GM23338 (cell line): ENCODE measurements around the gene LHB.
A peak's percentile ranks its signal among the peaks of the same experiment; 100 is the strongest.

Experiments used
- POLR2AphosphoS5 ChIP-seq: IDR thresholded peaks from 2 replicates; pipeline ENCODE4 v1.6.1; 2016; ENCODE audit warnings: antibody characterized with exemption, low read depth
- TF ChIP-seq, protein P1 (sequence below), 2 experiments: fragments of 200-600 bp in 1 of 2; sonication (generic) in 1 of 2; conservative IDR thresholded peaks; 2 replicates each; pipeline versions ENCODE4 v1.5.1 to v1.6.1; 2016 to 2017; ENCODE audit warnings: antibody characterized with exemption in 2 of 2, low read depth in 2 of 2, mild to moderate bottlenecking in 2 of 2, moderate library complexity in 1 of 2
- TF ChIP-seq, protein P2 (sequence below): IDR thresholded peaks from one replicate; pipeline ENCODE4 v1.6.1; 2018; ENCODE audit warnings: antibody characterized with exemption; ENCODE audit not compliant: unreplicated experiment

DNA sequence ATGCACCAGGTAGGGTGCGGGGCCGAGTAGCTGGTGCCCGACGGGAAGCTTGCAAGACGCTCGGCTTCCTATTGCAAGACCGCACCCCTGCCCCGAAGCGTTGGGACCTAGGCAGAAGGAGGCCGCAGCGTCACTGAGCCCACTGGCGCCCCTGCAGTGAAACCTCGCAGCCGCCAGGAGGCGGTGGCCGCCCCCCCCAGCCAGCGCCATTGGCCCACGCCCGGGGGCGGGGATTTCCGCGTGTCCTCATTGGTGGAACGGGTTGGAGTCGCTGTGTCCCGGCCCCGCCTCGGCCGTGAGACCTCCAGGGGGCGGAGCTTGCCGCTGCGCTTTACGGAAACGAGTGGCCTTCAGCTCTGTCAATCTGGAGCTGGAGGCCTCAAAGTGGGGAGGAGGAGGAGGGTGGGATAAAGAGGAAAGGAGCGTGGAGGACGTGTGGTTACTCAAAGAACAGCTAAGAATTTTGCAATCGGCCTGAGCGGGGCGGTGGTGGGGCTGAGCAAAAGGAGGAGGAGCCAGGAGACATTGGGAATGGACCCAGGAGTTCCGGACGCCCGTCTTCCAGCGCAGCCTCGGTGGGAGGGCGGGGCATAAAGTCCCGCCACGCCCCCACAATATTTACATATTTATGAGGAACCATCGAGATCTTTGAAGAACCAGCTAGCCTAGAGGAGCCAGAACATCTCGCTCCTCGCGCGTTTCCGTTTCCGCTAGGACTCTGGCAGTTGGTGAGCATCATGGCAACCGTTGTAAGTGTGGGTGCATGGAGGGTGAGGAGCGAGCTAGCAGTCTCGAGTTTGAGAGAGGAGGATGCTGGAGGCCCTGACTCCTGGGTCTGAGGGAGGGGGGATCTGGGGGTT, 23.5 kb downstream of the LHB start, which contains the start of the genes GYS1 and RUVBL2:
- TF ChIP-seq, protein P1, sequence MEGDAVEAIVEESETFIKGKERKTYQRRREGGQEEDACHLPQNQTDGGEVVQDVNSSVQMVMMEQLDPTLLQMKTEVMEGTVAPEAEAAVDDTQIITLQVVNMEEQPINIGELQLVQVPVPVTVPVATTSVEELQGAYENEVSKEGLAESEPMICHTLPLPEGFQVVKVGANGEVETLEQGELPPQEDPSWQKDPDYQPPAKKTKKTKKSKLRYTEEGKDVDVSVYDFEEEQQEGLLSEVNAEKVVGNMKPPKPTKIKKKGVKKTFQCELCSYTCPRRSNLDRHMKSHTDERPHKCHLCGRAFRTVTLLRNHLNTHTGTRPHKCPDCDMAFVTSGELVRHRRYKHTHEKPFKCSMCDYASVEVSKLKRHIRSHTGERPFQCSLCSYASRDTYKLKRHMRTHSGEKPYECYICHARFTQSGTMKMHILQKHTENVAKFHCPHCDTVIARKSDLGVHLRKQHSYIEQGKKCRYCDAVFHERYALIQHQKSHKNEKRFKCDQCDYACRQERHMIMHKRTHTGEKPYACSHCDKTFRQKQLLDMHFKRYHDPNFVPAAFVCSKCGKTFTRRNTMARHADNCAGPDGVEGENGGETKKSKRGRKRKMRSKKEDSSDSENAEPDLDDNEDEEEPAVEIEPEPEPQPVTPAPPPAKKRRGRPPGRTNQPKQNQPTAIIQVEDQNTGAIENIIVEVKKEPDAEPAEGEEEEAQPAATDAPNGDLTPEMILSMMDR (conservative IDR thresholded peaks at IDR 0.05; ENCODE audit: low read depth in 2 of 2): peak; percentile 71
- peak; percentile 97 for TF ChIP-seq POLR2AphosphoS5
- TF ChIP-seq, protein P2, sequence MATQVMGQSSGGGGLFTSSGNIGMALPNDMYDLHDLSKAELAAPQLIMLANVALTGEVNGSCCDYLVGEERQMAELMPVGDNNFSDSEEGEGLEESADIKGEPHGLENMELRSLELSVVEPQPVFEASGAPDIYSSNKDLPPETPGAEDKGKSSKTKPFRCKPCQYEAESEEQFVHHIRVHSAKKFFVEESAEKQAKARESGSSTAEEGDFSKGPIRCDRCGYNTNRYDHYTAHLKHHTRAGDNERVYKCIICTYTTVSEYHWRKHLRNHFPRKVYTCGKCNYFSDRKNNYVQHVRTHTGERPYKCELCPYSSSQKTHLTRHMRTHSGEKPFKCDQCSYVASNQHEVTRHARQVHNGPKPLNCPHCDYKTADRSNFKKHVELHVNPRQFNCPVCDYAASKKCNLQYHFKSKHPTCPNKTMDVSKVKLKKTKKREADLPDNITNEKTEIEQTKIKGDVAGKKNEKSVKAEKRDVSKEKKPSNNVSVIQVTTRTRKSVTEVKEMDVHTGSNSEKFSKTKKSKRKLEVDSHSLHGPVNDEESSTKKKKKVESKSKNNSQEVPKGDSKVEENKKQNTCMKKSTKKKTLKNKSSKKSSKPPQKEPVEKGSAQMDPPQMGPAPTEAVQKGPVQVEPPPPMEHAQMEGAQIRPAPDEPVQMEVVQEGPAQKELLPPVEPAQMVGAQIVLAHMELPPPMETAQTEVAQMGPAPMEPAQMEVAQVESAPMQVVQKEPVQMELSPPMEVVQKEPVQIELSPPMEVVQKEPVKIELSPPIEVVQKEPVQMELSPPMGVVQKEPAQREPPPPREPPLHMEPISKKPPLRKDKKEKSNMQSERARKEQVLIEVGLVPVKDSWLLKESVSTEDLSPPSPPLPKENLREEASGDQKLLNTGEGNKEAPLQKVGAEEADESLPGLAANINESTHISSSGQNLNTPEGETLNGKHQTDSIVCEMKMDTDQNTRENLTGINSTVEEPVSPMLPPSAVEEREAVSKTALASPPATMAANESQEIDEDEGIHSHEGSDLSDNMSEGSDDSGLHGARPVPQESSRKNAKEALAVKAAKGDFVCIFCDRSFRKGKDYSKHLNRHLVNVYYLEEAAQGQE: no peak
